Stimulated activated CD4-positive, alpha-beta T cell treated with anti-CD3 and anti-CD28 coated beads, Interleukin-1b, Interleukin-23, amount 100 ng/mL, for 24 hours (primary cell): ENCODE measurements around the gene KLK14.

Source experiments
- DNase-seq, 4 experiments: peaks; one replicate each; pipeline ENCODE4 v3.0.0-alpha.2; 2020; ENCODE audit warnings: low read depth in 4 of 4, low spot score in 1 of 4

KLK14 gene

DNA sequence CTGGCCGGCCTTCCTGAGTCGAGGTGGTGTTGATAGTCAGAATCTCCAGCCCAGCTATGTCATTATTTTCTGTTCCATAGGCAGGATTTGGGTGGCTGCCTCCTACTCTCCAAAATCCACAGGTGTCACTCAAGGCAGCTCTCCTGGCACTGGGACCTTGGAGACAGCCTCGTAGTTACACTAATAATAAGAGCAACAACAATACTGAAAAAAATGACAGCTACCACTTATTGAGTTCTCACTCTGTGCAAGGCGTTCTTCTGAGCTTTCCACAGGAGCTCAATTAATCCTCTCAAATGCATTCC, 35.7 kb downstream of the KLK14 start:
- DNase-seq, result no peak

DNA sequence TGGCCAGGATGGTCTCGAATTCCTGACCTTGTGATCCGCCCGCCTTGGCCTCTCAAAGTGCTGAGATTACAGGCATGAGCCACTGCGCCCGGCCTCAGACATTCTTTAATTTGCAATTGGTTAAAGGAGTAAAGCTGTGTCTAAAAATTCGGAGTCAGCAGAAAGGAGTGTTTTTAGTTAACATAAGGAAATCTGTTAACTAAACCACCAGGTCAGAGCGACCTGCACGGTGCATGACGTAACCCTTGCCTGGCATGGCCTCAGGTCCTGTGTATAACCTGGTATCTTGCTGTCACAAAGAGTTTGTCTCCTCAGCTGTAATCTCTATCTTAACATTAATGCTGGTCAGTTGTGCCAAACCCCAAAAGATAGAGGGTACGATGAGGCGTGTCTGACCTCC, 38.4 kb downstream of the KLK14 start:
- DNase-seq, result no peak

GRCh38 chr19:51043497-51043896, 39.2 kb downstream of the KLK14 start:
- no peak for DNase-seq

GRCh38 chr19:51040151-51040550, 42.5 kb downstream of the KLK14 start:
- no peak for DNase-seq

DNA sequence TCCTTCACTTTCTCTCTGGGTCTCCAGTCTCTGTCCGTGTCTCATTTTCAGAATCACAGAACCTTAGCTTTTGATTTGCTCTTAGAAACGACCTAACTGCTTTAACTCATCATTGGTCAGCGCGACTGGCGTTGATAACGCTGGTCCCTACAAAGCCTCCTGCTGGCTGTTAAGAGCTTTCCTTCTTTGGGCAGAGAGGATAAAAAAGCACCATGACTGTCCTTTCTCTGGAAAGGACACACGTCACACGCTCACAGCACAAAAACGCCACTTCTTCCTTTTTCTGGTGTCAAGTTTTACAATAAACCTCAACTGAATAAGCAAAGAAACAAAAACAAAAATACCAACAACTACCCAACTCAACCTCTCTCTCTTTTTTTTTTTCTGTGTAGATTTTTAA, 46.2 kb downstream of the KLK14 start:
- no peak for DNase-seq

GRCh38 chr19:51034704-51035103, 48.0 kb downstream of the KLK14 start, which contains the start of gene KLK12:
TSS of gene KLK12 (minus strand) at chr19:51035002. CDS start at chr19:51034621, 381 bp downstream.
- no peak for DNase-seq

- DNase-seq, result no peak
Observed at GRCh38 chr19:51031880-51032225, 50.8 kb downstream of the KLK14 start.

DNA sequence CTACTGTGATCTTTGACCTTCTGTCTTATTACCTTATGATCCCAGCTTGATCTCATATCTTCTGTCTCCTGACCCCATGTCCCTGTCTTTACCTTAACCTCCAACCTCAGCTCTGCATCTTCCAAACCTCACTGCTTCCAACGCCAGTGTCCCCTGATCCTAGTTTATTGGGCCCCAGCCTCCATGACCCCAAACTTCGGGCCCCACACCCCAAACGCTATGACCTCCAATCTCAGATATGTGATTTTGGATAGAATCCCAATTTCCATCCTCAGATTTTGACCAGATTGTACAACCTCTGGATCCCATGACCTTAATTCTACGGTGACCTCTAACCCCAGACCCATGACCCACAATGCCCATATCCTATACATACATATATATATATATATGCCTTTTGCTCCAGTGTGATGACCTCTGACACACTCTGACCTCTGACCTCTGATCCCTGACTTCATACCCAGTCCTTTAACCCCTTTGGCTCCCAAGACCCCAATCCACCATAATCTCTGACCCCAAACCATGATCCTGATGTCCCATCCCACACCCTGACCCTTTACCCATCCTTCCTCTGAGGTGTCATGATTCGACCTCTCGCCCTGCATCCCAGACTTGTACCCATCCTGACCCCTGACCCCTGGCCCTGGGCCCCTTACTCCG, 51.3 kb downstream of the KLK14 start:
- DNase-seq, result no peak

- no peak for DNase-seq
Observed at GRCh38 chr19:51030631-51031030, 52.1 kb downstream of the KLK14 start.

DNA sequence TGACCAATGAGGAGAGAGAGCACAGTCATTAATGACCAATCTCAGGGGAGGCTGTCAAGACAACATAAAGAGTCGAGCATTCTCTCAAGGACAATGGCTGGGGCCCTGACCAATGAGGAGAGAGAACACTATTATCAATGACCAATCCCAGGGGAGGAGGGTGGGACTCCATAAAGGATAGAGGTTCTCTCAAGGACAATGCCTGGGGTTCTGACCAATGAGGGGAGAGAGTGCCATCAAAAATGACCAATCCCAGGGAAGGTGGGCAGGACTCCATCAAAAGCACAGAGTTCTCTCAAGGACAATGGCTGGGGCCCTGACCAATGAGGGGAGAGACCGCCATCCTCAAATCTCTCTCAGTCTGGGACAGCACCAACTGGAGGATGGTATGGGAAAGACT, 53.0 kb downstream of the KLK14 start:
- DNase-seq, result no peak
